ENCODE measurements around the gene CORO2B.

DNA sequence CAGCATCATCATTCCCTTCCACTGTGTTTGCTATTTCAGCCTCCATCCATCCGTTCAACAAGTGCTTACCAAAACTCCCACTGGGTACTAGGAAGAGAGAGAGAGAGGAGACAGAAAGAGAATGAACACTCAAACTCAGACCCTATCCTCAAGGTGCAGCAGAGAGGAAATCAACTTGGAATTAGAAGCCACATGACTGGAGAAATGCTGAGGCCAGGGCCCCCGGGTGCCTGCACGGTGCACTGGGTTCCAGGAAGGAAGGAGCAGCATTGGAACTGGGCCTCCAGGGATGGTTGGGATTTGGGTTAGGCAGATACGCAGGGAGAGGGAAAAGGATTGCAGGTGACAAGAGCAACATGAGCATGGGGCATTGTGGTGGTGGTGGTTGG is 30.0 kb downstream of the CORO2B start:
- TF ChIP-seq EP300 (conservative IDR thresholded peaks at IDR 0.05; ENCODE audit: poor library complexity, severe bottlenecking), result no peak
- no peak for TF ChIP-seq CTCF (IDR thresholded peaks at IDR 0.05; ENCODE audit: poor library complexity, severe bottlenecking)
- TF ChIP-seq POLR2AphosphoS5 (IDR thresholded peaks at IDR 0.05), result no peak
- TF ChIP-seq EZH2 (IDR thresholded peaks at IDR 0.05; ENCODE audit: borderline replicate concordance, insufficient read depth, low read length, poor library complexity, severe bottlenecking), result no peak

All from neural cell (in vitro differentiated cells).